Right forelimb (tissue), 1 donor: ENCODE measurements around the gene PLXNA4.

Source experiments
- DNase-seq: peaks from one replicate; pipeline ENCODE4 v3.0.0-alpha.2; 2018

Gene PLXNA4

GRCh38 chr7:132300599-132301277 lies 275.5 kb downstream of the PLXNA4 start:
- DNase-seq, result no peak

DNA sequence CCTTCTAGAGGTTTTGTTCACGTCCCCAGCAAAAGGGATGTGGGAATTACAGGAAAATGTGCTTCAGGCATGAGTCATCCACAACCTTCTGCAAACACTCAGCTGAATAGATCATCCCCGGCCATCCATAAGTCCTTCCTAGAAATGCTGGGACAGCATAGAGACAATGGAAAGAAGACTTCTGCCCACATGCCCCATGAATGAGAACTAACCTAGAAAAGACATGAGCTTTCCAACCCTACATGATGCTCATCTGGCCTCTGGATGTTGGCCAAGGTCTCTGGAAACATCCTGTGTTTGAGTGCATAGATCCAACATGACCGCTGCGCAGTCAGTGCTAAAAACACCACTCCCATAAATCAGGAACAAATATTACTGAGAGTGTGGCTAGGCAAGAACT lies 277.5 kb downstream of the PLXNA4 start:
- no peak for DNase-seq

- no peak for DNase-seq
Measured at GRCh38 chr7:132296820-132297219, 279.4 kb downstream of the PLXNA4 start.

- no peak for DNase-seq
Measured at GRCh38 chr7:132295175-132295574, 281.1 kb downstream of the PLXNA4 start.

DNA sequence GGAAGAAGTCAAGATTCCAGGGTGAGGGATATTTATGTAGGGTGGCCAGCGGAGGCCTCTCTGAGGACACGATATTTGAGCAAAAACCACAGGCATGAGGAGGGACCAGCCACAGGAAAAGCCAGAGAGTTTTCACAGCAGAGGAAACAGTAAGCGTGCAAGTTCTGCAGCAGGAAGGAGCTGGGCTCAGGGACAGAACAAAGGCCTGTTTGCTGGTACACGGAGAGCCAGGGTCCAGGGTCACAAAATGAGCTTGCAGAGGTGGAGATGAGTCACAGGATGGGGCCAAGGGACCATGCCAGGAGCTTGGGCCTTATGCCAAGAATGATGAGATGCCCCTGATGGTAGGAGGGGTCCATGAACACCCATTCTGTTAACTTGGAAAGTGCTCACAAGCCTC lies 283.5 kb downstream of the PLXNA4 start:
- DNase-seq, result no peak

GRCh38 chr7:132291481-132291880 lies 284.8 kb downstream of the PLXNA4 start:
- no peak for DNase-seq

DNA sequence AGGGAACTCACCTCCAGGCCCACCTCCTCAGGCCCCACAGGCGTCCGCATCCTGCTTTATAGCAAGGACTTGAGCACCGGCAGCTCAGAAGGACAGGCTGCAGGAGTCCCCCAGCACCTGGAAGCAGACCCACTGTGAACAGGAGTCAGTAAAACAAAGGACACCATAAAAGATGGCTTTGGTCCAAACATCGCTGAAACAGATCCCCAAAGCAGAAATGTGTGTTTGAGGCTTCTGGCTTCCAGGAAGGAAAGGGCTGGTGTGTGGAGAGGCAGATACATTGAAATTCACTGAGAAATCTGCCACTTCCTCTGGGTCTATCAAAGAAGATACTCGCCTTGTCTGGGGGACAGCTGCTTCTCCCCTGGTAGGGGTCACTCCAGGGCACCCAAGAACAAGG lies 286.2 kb downstream of the PLXNA4 start:
- no peak for DNase-seq

DNA sequence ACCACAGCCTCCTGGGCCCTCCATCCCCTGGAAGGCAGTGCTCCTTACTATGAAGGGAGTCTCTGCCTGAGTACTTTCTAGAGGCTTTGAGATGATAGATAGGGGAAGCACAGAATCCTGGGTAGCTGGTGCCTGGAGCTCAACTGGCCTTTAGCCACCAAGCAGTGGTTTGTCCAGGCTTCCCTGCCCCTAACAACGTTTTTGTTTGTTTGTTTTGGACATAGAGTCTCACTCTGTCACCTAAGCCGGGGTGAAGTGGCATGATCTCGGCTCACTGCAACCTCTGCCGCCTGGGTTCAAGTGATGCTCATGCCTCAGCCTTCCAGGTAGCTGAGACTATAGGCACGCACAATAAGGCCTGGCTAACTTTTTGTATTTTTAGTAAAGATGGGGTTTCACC lies 289.4 kb downstream of the PLXNA4 start:
- no peak for DNase-seq

- no peak for DNase-seq
Measured at GRCh38 chr7:132280335-132280734, 295.9 kb downstream of the PLXNA4 start.

- DNase-seq, result no peak
Measured at GRCh38 chr7:132279718-132280117, 296.6 kb downstream of the PLXNA4 start.

DNA sequence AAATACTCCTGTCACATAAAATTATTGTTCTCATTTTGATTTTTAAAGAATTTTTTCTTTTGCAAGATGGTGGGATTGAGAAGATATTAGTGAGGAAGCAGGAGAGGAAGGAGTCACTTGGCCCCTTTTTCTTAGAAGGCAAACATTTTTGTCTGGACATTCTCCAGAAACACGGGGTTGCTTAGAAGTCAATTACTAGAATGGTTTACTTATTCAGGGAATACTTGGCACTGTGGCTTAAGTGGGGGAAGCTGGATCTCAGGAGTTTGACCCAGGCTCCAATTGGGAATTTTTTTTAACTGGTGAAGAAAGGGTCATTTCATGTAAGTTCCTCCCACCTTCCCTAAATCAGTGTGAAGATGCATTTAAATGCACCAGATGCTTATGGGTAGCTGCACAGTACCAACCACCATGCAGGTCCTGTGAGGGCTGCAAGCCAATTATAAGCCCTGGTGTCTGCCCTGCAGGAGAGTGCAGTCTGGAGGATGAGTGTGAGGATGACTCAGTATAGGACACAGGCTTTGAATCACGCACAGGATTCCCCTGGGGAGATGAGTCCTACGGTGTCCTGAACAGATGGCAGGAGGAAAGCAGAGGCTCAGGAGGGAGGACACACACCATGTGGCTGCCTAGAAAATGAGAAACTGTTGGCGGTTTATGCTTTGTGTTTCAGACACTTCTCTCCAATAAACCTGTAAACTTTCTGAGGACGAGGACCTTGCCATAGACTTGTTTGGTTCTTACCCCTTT lies 299.1 kb downstream of the PLXNA4 start:
- DNase-seq, result no peak

GRCh38 chr7:132276234-132276630 lies 300.0 kb downstream of the PLXNA4 start:
- no peak for DNase-seq

DNA sequence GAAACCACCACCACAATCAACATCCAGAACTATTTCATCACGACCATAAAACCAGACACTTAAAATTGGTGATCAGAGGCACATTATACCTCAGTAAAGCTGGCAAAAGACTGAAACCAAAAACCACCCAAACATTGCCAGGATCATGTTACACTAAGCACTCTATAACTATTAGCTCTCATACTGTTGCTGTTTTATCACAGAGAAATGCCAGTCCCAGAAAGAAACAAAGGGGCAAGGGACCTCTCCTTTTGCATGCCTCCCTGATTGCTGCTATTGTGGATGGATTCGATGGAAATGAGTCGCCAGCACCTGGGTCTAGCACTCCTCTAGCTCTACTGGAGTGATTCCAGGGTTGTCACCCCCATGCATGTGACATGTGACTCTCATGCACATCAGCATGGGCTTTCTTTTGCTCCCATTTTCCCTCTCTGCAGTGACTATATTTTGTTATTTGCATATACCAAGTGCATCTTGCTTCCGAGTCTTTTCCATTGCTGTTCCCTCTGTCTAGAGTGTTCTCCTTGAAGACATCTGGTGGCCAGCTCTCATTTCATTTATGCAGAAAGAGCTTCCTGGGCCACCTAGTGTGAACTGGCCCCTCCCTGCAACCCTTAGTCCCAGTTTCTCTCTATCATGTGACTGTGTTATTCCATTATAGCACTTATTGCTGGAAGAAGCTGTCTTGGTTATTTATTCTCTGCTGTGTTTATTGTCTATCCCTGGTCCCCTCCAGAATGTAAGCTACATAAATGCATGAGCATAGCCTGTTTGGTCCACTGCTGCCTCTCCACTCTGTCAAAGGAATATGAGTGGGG lies 300.6 kb downstream of the PLXNA4 start:
- DNase-seq, result no peak

GRCh38 chr7:132272763-132273371 lies 303.4 kb downstream of the PLXNA4 start:
- DNase-seq, result no peak

GRCh38 chr7:132270517-132270916 lies 305.8 kb downstream of the PLXNA4 start:
- DNase-seq, result no peak

- DNase-seq, result no peak
Measured at GRCh38 chr7:132269718-132270117, 306.6 kb downstream of the PLXNA4 start.

DNA sequence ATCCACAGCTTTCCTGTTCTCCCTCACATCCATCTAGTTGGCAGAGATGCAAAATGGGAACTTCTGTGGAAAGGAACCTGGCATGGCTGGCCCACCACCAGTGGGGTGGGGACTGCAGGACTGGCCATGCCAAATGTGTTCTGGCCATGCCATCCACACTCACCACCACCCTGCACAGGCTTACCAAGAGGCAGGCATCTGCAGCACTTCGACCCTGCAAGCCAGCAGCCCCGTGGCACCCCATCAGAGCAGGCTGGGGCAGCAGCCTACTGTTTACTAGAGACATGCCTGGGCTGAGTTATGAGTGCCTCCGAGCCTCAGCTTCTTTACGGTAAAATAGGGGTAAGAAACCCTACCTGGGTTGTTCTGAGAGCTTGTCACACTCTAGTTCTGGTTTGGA lies 313.1 kb downstream of the PLXNA4 start:
- no peak for DNase-seq

DNA sequence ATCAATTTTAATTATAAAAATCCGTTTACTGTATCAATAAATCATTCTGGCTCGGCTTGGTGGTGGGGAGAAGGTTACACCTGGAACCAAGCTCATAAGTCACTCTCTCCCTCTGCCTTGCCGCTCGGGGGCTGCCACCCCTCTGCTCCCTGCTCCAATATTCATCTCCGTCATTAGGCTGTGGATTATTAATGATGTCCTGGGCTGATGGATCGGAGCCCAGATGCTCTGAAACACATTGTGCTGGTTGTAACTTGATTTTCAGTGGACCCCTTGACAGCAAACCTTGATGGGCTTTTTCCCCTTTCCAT lies 314.2 kb downstream of the PLXNA4 start:
- DNase-seq, result no peak

- DNase-seq, result no peak
Measured at GRCh38 chr7:132261327-132262159, 314.7 kb downstream of the PLXNA4 start.

DNA sequence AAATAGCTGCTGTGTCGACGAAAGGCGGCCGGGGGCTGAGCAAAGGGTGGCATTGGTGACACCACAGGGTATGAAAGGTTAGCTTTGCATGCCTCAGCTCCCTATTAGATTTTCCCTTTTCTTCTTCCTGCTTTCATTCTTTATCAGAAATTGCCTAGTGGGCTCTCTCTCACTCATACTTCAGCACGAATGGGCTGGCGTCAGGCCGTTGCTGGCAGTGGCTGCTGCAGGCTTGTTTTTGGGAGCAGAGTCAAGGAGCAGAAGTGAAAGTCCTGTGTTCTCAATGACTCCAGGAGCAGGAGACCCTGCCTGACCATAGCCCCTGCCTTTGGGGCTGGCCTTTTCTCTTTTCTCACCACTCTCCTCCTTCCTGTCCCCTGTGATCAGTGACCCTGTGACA lies 318.0 kb downstream of the PLXNA4 start:
- no peak for DNase-seq

GRCh38 chr7:132257253-132257652 lies 319.0 kb downstream of the PLXNA4 start:
- DNase-seq, result no peak

DNA sequence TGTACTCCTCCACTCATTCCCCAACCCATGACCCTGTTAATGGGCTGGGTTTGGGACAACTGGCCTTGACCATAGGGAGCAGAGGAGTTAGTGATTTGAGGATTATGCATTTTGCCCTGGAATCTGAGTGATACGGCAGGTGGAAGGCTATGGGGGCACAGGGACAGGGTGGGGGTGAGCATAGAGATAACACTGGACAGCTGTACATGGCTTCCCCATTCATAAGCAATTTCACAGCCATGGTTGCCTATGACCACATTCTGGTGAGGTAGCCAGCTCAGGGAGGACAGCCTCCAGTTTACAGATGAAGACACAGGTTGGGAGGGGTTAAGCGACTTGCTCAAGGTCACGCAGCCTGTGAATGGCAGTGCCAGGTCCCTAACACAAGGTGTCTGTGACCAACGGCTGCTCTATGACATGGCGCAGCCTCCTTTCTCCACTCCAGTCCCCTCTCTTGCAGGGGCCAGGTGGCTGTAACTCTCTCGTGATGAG lies 319.5 kb downstream of the PLXNA4 start:
- no peak for DNase-seq
